GM18870 (cell line): Measurements from ENCODE around the gene ANKRD36C.
"Not testable (repeated sequence)": the region's sequence is repeated elsewhere in the genome, so short reads cannot be mapped to it uniquely, and the experiment has no call there.

Experiments used
- ATAC-seq: cut with Tn5 transposase; IDR thresholded peaks from one replicate; pipeline ENCODE4 v1.9.1; 2021; ENCODE audit warnings: moderate library complexity; ENCODE audit not compliant: unreplicated experiment

Gene ANKRD36C

GRCh38 chr2:96008051-96008450 lies 16.4 kb upstream of the ANKRD36C start:
- not testable (repeated sequence) for ATAC-seq

DNA sequence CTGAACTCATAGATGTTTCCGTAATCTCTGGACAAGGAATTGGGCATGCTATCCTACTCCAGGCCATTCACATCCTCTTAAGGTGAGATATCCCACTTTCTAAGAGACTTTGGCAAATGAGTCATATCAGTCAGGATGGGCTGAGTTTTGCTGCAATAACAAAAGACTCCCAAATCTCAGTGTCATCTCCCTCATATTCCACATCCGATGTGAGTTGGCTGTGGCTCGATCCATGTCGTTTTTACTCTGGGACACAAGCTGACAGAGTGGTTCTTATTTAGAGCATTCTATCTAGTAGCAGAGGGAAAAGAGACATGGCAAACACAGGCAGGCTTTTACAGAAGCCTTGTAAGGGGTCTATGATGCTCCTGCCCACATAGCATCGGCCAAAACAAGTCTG lies 14.6 kb upstream of the ANKRD36C start:
- not testable (repeated sequence) for ATAC-seq

DNA sequence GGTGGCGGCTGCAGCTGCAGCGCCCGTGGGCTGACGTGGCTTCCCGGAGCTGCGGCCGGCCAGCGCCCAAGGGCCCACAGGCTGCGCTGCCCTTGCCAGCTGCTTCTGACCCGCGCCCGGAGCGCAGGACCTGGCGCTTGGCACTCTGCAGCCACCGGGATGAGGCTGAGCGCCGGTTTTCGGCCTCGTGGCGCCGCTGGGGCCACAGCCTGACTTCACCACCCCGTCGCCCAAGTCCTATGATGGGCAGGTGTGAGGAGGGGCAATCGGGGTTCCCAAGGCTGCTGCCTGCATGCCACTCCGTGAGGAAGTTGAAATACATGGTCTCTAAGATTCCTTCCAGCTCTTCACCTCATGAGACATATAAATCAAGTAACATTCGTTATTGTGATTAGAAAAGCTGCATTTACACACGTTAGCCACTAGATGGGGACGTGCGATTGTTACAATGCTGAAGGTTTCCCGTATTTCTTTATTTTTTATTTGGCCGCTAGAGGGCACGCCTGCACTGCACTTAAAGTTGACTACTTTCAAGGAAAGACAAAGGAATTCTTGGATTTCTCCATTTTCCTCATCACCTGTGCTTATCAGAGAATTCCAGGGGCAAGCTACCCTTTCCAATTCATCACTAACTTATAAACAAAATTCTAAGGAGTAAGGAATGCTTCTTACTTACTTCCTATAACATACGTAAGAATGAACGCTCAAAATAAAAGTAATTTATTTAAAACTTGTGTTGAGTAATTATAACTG lies 1.1 kb upstream of the ANKRD36C start:
- peak; percentile 63 for ATAC-seq

DNA sequence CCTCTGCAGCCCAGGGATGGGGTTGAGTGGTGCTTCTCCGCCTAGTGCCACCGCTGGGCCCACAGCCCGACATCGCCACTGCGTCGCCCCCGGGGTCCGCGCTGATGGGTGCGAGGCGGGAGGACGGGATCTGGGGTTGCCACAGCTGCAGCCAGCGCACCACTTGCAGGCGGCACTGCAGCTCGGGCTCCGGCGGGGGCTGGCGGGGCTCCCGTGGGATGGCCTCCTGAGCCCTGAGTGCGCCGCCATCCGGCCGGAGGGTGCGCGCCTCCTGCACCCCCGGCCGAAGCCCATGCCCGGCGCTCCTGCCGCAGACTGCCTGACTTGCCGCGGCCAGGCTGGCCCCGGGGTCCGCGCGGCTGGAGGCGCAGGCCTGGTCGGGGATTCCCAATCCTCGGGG lies 478 bp upstream of the ANKRD36C start:
- peak; percentile 18 for ATAC-seq

DNA sequence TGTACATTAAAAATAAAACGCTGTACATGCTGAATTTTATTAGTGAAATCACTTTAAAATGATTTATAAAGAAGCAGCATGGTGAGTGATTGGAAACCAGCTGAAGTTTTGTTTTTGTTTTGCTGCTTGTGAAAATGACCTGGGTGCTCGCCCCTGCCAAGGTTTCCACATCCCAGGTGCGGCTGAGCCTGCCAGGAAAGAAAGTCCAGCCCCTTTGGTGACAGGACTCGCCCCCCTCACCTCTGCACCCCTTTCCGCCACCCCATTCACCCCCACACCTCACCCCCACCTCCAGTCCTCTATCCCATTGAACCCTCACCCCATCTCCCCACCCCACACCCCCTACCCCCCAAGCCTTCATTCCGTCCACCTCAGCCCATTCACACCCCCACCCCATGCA lies 740 bp downstream of the ANKRD36C start:
- not testable (repeated sequence) for ATAC-seq

- ATAC-seq, result not testable (repeated sequence)
Observed at GRCh38 chr2:95951662-95952061, 40.0 kb downstream of the ANKRD36C start.

GRCh38 chr2:95948039-95948438 lies 43.6 kb downstream of the ANKRD36C start:
- ATAC-seq, result not testable (repeated sequence)

- not testable (repeated sequence) for ATAC-seq
Observed at GRCh38 chr2:95939947-95940346, 51.7 kb downstream of the ANKRD36C start.

DNA sequence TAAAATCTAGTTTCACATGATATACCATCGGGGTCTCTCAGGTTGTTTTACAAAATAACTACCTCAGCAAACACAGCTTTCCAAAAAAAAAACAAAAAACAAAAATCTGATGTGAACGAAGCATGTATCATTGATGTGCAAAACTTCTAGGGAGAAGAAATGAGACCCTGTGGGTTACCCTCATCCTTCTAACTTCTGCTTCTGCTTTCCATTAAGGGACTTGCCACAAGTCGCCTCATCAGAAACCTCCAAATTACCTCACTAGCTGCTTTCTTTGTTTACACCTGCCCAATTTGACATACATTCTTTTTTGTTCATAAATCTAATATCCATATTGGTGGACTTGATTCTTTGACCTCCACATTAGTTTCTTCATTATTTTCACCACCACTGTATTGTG lies 60.9 kb downstream of the ANKRD36C start:
- not testable (repeated sequence) for ATAC-seq

- ATAC-seq, result not testable (repeated sequence)
Observed at GRCh38 chr2:95917007-95917406, 74.6 kb downstream of the ANKRD36C start.

- not testable (repeated sequence) for ATAC-seq
Observed at GRCh38 chr2:95915131-95915530, 76.5 kb downstream of the ANKRD36C start.

- ATAC-seq, result not testable (repeated sequence)
Observed at GRCh38 chr2:95911431-95911830, 80.2 kb downstream of the ANKRD36C start.

- ATAC-seq, result not testable (repeated sequence)
Observed at GRCh38 chr2:95894443-95894842, 97.2 kb downstream of the ANKRD36C start.

GRCh38 chr2:95867929-95868328 lies 123.7 kb downstream of the ANKRD36C start:
- not testable (repeated sequence) for ATAC-seq

GRCh38 chr2:95867047-95867677 lies 124.5 kb downstream of the ANKRD36C start:
- ATAC-seq, result not testable (repeated sequence)

- not testable (repeated sequence) for ATAC-seq
Observed at GRCh38 chr2:95862121-95862520, 129.5 kb downstream of the ANKRD36C start.

DNA sequence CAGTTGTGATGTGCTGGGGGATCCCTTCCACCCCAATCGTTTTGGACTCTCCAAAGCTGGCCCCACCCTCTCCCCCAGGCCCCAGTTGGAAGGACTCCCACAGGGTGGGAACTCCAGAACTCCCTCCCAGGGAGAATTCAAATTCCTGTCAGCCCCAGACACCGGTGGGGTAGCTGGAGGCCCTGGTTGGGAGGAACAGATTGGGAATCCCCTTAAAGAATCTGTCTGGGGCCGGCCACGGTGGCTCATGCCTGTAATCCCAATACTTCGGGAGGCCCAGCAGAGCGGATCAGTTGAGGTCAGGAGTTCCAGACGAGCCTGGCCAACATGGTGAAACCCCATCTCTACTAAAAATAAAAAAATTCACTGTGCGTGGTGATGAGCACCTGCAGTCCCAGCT lies 155.5 kb downstream of the ANKRD36C start:
- ATAC-seq, result no peak

- ATAC-seq, result not testable (repeated sequence)
Observed at GRCh38 chr2:95834077-95835013, 157.3 kb downstream of the ANKRD36C start.

DNA sequence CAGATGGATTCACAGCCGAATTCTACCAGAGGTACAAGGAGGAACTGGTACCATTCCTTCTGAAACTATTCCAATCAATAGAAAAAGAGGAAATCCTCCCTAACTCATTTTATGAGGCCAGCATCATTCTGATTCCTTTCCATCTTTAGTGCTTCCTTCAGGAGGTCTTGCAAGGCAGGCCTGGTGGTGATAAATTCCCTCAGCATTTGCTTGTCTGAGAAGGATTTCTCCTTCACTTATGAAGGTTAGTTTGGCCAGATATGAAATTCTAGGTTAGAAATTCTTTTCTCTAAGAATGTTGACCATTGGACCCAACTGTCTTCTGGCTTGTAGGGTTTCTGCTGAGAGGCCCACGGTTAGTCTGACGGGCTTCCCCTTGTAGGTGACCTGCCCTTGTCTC lies 167.4 kb downstream of the ANKRD36C start:
- ATAC-seq, result not testable (repeated sequence)

- ATAC-seq, result not testable (repeated sequence)
Observed at GRCh38 chr2:95817521-95817920, 174.1 kb downstream of the ANKRD36C start.

- ATAC-seq, result not testable (repeated sequence)
Observed at GRCh38 chr2:95813311-95813710, 178.3 kb downstream of the ANKRD36C start.
